Calu3 (cell line): ENCODE data around the gene CTNNA2. TPM values are rescaled to one million over a fixed set of nuclear protein-coding genes. Genes with fewer than 3 reads are reported as not detected.

ENCODE experiments used
- BruUV-seq: library from RNA; stranded (reverse); fragments of 400-500 nt; replicated peaks from 2 replicates; lab custom pipeline; 2021; lab: Mats Ljungman, UMichigan
- CTCF ChIA-PET: fragments of 300-600 bp; sonication (Branson Sonifier 250); formaldehyde crosslinking; loops from one replicate; lab custom pipeline; 2022; ENCODE audit warnings: antibody characterized with exemption; lab: Charles Lee
- DNase-seq: peaks from one replicate; pipeline ENCODE4 v3.0.0; 2022
- H3K27ac Mint-ChIP-seq: one replicate; pipeline ENCODE4 v1.8.0; 2022; ENCODE audit warnings: mixed read lengths; ENCODE audit not compliant: unreplicated experiment
- H3K27me3 Mint-ChIP-seq: one replicate; pipeline ENCODE4 v1.8.0; 2022; ENCODE audit warnings: mixed read lengths; ENCODE audit not compliant: unreplicated experiment
- H3K36me3 Mint-ChIP-seq: one replicate; pipeline ENCODE4 v1.8.0; 2022; ENCODE audit warnings: mild to moderate bottlenecking, moderate library complexity, mixed read lengths; ENCODE audit not compliant: insufficient read depth, unreplicated experiment
- H3K4me1 Mint-ChIP-seq: one replicate; pipeline ENCODE4 v1.8.0; 2022; ENCODE audit warnings: mild to moderate bottlenecking, low read depth, mixed read lengths; ENCODE audit not compliant: unreplicated experiment
- H3K4me3 Mint-ChIP-seq: one replicate; pipeline ENCODE4 v1.8.0; 2022; ENCODE audit warnings: mild to moderate bottlenecking, low read depth, moderate library complexity, mixed read lengths; ENCODE audit not compliant: unreplicated experiment
- H3K9me3 Mint-ChIP-seq: one replicate; pipeline ENCODE4 v1.8.0; 2022; ENCODE audit warnings: low read depth, mixed read lengths; ENCODE audit not compliant: unreplicated experiment
- CTCF ChIP-seq: fragments of 200-600 bp; IDR thresholded peaks from one replicate; pipeline ENCODE4 v1.8.0; 2022; ENCODE audit warnings: antibody characterized with exemption; ENCODE audit not compliant: unreplicated experiment
- intact Hi-C: fragments of 100-400 bp; cut with micrococcal nuclease; formaldehyde crosslinking; loops from one replicate; pipeline ENCODE4 v1.10.0; 2022; ENCODE audit not compliant: unreplicated experiment
- total RNA-seq: library from RNA; stranded (reverse); gene quantifications from 2 replicates; pipeline ENCODE4 v1.2.3, GENCODE V29; 2022

The CTNNA2 gene
- total RNA-seq, 1 experiment from 2014 or later = not detected

GRCh38 chr2:80288576-80288975 is 775.7 kb downstream of the CTNNA2 start:
- Mint-ChIP-seq H3K36me3 (no peaks in the 10 kb centered on the region), H3K27me3 (no peaks in the 10 kb centered on the region), H3K9me3 (peaks cover 7% of the 10 kb centered on the region), H3K4me3 (no peak overlapping the region), H3K4me1 (no peaks in the 10 kb centered on the region), H3K27ac (no peak overlapping the region)
- CTCF ChIA-PET = no interaction called here
- no peak for DNase-seq
- no TSS peak for BruUV-seq
- intact Hi-C loops = no loop called here
- no peak for TF ChIP-seq CTCF

- Mint-ChIP-seq H3K27me3 (no peaks in the 10 kb centered on the region), H3K4me3 (no peak overlapping the region), H3K9me3 (peaks cover 7% of the 10 kb centered on the region), H3K4me1 (no peaks in the 10 kb centered on the region), H3K36me3 (no peaks in the 10 kb centered on the region), H3K27ac (no peak overlapping the region)
- CTCF ChIA-PET = no interaction called here
- BruUV-seq = no TSS peak
- intact Hi-C loops = no loop called here
- TF ChIP-seq CTCF = no peak
- DNase-seq = no peak
These were observed 778.8 kb downstream of the CTNNA2 start for GRCh38 chr2:80291656-80292055.

- intact Hi-C loops = no loop called here
- BruUV-seq = no TSS peak
- CTCF ChIA-PET = no interaction called here
- H3K27ac Mint-ChIP-seq = no peak overlapping the region
- no peaks in the 10 kb centered on the region for H3K4me1 Mint-ChIP-seq
- H3K9me3 Mint-ChIP-seq = peaks cover 4% of the 10 kb centered on the region
- H3K4me3 Mint-ChIP-seq = no peak overlapping the region
- H3K36me3 Mint-ChIP-seq = no peaks in the 10 kb centered on the region
- TF ChIP-seq CTCF = no peak
- no peak for DNase-seq
- H3K27me3 Mint-ChIP-seq = no peaks in the 10 kb centered on the region
These were observed 779.6 kb downstream of the CTNNA2 start for GRCh38 chr2:80292474-80292873.

GRCh38 chr2:80293039-80293438 is 780.2 kb downstream of the CTNNA2 start:
- no peaks in the 10 kb centered on the region for H3K27me3 Mint-ChIP-seq
- no TSS peak for BruUV-seq
- peaks cover 4% of the 10 kb centered on the region for H3K9me3 Mint-ChIP-seq
- H3K4me3 Mint-ChIP-seq = no peak overlapping the region
- intact Hi-C loops = no loop called here
- CTCF ChIA-PET = no interaction called here
- no peak for TF ChIP-seq CTCF
- H3K36me3 Mint-ChIP-seq = no peaks in the 10 kb centered on the region
- H3K4me1 Mint-ChIP-seq = no peaks in the 10 kb centered on the region
- H3K27ac Mint-ChIP-seq = no peak overlapping the region
- no peak for DNase-seq

GRCh38 chr2:80298954-80299353 is 786.1 kb downstream of the CTNNA2 start:
- no peak for TF ChIP-seq CTCF
- H3K27ac Mint-ChIP-seq = no peak overlapping the region

More at GRCh38 chr2:80298954-80299353, 786.1 kb downstream of the CTNNA2 start:
- intact Hi-C loops = no loop called here
- no peak for DNase-seq
- Mint-ChIP-seq H3K27me3 (no peaks in the 10 kb centered on the region), H3K4me3 (no peak overlapping the region), H3K4me1 (no peaks in the 10 kb centered on the region), H3K9me3 (no peaks in the 10 kb centered on the region), H3K36me3 (no peaks in the 10 kb centered on the region)
- no TSS peak for BruUV-seq
- CTCF ChIA-PET = no interaction called here
